Measurements from ENCODE around the gene RAD23B.

Gene RAD23B

DNA sequence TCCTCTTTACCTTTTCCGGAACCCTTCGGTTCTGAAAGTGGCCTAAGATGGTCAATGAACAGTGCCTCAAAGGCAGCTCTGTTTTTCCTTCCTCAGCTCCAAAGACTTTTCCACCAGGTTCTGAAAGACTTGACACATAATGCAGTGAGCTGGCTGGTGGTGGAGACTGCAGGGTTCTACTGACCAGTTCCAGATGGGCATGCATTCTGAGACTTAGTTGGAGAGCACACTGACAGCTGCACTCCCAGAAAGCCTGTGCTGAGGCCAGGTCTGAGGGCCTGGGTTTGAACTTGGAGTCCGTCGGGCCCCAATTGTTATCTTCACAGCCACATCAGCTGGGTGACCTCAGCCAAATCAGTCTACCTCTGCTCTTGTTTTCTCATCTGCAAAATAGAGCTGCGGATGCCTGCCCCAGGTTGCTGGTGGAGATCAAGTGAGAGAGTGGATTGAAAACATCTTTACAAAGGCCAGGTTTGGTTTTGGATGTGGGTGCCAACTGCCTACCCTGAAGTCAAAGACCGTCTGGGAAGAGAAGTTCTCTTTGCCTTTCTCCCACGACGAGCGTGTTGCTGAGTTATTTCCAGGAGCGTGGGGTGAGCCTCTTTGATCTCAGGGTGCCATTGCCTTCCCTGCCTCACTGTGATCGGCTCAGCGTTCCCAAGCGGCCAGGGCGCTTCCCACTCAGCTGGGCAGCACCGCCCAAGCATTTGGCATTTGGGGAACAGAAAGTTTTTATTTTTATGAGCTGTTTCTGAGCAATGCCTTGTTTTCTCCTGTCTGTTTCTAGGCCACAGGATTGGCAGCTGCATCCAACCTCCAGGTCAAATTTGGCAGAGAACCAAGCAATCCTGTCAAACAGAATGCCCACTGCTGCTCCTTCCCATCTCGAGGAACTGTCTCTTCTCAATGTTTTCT, 54.9 kb downstream of the RAD23B start:
- no peak for DNase-seq

DNA sequence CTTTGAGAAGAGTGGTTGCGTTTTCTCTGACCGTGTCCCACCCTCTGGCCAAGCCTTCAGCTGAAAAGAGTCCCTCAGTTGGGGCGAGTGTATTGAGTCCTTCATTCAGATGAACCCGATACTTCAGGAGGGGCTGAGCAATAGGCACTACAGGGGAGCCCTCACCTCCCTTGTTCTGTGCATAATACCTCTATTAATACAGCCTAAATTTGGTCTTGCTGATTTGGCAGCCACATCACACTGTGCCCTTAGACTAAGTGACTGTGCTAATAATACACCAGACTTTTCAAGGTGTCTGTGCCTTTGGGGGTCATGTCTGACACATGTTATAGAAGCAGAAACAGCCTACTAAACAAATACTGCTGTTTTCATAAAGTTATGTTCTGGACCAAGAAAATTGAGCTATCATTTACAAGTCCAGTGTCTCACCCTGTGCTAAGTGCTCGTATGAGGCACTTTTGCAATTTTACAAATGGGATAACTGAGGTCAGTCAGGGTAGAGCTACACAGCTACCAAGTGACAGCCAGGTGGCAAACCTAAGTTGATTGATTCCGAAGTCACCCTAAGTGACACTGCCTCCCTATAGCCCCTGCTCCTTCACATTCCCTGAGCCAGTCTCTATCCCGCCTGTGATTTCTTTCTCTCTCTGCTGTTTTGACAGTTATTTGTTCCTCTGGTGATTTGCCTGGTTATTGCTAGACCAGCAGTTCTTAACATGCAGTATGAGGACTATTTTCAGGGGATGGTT, 56.0 kb downstream of the RAD23B start:
- no peak for DNase-seq

DNA sequence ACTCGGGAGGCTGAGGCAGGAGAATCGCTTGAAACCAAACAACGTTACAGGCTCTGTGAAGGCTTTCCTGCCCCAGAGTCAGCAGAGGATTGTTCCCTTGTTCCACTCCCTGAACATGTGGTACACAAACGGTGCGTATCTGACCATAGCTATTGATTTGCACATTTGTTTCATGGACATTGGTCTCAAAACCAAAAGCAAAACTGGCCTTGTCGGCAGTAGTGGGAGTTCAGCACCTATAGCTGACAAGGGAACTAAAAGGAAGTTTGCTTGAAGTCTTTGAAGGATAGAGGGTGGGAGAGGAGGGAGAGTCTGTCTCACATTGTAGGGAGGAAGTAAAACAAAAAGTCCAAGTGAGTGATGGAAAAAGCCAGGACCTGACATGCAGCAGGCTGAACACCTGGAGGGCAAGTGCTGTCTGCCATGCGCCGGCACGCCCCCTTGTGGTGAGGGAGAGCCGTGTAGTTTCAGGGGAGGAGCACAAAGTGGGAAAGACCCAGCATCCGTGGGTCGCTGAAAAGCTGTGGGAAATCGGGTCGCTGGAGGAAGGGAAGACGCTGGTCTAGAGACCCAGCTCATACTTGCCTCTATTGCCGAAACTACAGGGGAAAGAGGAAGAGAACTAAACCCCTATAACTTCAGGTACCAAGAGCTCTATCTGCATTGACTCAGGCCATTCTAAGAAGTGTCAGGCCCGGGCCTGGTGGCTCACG, 58.0 kb downstream of the RAD23B start:
- peak in 1 of 2 experiments; percentile 44 for DNase-seq

- no peak for DNase-seq
These were observed 59.5 kb downstream of the RAD23B start for GRCh38 chr9:107342476-107343161.

DNA sequence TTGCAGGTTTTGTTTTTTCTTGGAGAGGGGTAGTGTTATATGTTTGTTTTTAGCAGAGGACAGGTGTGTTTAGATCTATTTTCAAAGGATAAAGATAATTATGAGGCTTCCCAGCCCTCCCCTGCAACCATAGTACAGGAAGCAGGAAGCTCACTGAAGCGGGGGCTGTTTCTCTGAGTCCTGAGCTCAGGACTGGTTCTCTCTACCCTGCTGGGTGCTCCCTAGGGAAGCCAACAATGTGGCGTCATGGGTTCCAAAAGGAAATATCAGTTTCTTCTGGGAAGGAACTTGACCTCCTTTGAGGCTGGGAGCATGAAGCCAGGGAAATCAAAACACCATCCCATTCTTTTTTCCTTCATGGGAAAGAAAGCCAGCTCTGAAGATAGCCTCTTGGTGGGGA, 62.2 kb downstream of the RAD23B start:
- DNase-seq: no peak

- DNase-seq: no peak
These were observed 65.8 kb downstream of the RAD23B start for GRCh38 chr9:107348836-107349235.

DNA sequence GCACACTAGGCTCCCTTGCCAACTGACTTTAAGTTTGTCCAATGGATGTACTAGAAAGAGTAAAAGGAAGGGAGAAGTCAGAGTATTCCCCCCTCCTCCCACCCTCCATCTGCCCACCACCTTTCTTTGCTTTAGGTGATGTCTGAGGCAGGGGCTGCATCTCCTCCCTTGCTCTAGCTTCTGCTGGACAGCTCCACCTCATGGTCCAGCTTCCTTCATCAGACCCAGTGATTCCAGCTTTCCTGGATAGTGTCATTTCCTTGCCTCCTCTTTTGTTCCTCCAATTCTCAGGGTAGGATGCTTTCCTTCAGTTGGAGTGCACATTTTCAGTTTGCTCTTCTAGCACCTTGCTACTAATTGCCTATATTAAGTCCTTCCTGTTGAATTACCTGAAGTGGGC, 67.4 kb downstream of the RAD23B start:
- no peak for DNase-seq

GRCh38 chr9:107351382-107352045, 68.4 kb downstream of the RAD23B start:
- DNase-seq: no peak

GRCh38 chr9:107355394-107355793, 72.3 kb downstream of the RAD23B start:
- no peak for DNase-seq

DNA sequence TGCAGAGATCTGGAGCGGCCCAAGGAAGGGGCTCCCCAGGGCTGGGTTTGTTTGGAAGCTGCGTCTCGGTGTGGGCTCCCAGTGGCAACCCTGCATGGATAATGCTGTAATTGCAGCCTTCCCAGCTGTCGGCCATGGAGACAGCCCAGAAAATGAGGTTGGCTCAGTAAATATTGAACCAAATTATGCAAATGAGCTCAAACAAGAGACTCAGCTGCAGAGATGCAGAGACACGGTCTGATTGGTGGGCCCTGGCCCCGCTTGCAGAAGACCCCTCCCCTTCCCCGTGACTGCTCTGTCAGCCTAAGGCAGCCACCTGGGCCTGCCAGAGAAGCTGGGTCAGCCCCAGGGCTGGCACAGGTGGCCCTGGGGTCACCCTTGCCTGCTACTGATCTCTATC, 75.9 kb downstream of the RAD23B start:
- DNase-seq: no peak

DNA sequence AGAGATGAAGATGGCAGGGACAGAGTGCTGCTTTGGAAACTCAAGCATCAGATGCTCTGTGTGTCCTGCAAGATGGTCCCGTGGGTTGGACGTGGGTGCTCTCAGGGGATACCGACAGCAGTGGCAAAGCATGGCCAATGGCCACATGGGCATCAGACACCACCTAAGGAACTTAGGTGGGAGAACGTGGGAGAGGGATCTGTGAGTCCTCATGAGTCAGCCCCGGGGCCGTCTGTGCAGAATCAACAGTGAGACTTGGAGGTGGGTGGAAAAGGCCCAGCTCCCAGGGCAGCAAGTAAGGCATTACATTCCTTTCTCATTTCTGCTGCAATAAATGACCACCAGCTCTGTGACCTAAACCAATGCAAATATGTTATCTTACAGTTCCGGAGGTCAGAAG, 77.0 kb downstream of the RAD23B start:
- no peak for DNase-seq

DNA sequence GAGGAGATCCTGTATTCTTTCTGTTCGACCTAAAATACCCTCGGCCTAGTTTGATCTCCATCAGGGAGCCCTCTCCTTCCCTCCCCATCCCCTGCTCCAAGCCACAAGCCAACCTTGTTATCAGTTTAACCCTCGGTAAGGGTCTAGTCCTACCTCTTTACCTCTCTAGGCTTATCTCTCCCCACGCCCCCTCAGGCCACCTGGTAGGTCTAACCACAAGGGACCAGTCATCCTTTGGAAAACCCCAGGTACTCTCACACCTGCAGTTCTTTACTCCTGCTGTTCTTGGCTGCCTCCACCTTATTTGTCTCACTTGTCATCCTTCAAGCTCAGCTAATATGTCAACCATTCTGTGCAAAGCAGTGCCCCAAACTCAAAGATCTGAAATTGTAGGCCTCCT, 78.7 kb downstream of the RAD23B start:
- DNase-seq: no peak

- DNase-seq: no peak
These were observed 80.6 kb downstream of the RAD23B start for GRCh38 chr9:107363516-107364152.

GRCh38 chr9:107367727-107368502, 84.8 kb downstream of the RAD23B start:
- no peak for DNase-seq

DNA sequence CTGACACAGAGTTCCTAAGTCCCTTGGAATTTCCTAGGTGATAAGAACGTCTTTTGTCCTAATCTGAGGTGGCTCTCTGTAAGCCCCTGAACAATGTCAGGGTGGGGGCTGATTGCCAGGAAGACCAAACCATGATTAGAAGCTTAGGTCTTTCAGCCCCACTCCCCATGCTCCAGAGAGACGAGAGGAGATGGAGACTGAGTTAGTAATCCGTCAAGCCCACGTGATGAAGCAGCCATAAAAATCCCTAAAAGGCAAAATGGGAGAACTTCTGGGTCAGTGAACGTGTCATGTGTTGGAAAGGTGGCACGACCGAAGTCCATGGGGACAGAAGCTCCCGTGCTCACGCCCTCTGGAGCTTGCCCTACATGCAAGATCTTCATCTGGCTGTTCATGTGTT, 85.6 kb downstream of the RAD23B start:
- no peak for DNase-seq

DNA sequence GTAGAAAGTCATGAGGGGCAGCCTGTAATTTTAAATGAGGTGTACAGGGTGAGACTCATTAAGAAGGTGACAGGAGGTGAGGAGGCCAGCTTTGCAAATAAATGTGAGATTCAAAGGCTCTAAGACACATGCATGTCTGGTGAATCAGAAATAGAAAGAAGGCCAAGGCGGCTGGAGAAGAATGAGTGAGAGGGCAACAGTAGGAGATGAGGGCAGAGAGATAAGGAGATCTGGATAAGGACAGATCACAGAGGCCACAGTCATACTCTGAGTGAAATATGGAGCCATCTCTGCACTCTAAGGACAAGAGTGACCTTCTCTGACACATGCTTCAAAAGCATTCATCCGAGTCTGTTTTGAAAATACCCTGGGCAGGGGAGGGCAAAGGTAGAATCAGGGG, 90.7 kb downstream of the RAD23B start:
- no peak for DNase-seq

- DNase-seq: no peak
These were observed 91.9 kb downstream of the RAD23B start for GRCh38 chr9:107375001-107375400.

- DNase-seq: no peak
These were observed 92.7 kb downstream of the RAD23B start for GRCh38 chr9:107375651-107376369.

GRCh38 chr9:107378006-107378405, 94.9 kb downstream of the RAD23B start:
- DNase-seq: no peak
